ENCODE measurements around the gene KCND1. TPM values are rescaled to one million over a fixed set of nuclear protein-coding genes. Genes with fewer than 3 reads are reported as not detected.

Gene KCND1
- total RNA-seq, 2 donors from 2014 or later, result 3.8 to 5.0 TPM

DNA sequence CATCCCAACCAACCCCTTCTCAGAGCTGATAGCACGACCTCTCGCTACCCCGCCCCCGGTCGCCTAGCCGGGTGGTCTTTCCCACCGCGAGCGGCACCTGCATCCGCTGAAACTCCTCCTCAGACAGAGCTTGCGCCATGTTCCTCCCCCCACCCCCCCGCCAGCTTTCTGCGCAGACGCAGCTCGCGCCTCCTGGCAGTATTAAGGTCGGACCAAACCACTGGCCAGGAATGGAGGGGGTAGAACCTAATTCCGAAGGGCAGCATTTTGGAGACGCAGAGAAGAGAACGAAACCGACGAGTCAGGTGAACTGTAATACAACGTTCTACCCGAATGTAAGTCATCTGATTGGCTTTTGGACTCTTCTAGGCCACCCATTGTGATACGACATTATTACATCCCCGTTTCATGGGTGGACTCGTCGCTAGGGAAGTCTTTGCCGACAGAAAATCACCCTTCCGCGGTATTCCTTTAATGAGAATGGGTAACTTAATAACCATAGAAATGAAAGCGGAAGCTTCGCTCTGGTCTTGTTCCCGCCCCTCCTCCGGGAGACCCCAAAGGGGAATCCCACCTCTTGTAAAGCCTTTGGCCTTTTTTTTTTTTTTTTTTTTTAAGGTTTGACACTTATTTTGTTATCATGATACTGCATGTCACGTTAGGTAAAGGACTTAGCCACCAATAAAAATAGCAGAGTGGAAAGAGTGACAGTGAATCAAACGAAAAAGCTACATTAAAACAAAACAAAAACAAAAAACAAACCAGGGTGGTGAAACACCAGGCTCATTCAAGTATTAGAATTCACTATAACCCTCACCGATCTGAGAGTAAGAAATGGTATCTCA is 30.7 kb upstream of the KCND1 start, which contains the start of gene GRIPAP1:
GRIPAP1 (minus strand) TSS at position 174 of the 845 bp plus-strand sequence; CDS start at position 139, 35 bp downstream.
- TF ChIP-seq, protein P1, sequence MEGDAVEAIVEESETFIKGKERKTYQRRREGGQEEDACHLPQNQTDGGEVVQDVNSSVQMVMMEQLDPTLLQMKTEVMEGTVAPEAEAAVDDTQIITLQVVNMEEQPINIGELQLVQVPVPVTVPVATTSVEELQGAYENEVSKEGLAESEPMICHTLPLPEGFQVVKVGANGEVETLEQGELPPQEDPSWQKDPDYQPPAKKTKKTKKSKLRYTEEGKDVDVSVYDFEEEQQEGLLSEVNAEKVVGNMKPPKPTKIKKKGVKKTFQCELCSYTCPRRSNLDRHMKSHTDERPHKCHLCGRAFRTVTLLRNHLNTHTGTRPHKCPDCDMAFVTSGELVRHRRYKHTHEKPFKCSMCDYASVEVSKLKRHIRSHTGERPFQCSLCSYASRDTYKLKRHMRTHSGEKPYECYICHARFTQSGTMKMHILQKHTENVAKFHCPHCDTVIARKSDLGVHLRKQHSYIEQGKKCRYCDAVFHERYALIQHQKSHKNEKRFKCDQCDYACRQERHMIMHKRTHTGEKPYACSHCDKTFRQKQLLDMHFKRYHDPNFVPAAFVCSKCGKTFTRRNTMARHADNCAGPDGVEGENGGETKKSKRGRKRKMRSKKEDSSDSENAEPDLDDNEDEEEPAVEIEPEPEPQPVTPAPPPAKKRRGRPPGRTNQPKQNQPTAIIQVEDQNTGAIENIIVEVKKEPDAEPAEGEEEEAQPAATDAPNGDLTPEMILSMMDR (IDR thresholded peaks at IDR 0.05), result no peak
- ATAC-seq (ENCODE audit: insufficient number of reproducible peaks, low FRiP score, low read depth) (peak; percentile 89), DNase-seq (ENCODE audit: low spot score) (peak; percentile 5)
- Histone ChIP-seq H3K36me3 (no peaks in the 10 kb centered on the region), H3K27ac (peak within 1 kb of the TSS; percentile 63 to 71), H3K9me3 (no peaks in the 10 kb centered on the region), H3K27me3 (replicated peaks; ENCODE audit: insufficient read depth) (no peaks in the 10 kb centered on the region), H3K4me3 (peak within 1 kb of the TSS; percentile 81), H3K4me1 (ENCODE audit: control insufficient read depth in 1 of 2, low read depth in 2 of 2) (peaks cover 0 to 8% of the 10 kb centered on the region in 2 donors)

DNA sequence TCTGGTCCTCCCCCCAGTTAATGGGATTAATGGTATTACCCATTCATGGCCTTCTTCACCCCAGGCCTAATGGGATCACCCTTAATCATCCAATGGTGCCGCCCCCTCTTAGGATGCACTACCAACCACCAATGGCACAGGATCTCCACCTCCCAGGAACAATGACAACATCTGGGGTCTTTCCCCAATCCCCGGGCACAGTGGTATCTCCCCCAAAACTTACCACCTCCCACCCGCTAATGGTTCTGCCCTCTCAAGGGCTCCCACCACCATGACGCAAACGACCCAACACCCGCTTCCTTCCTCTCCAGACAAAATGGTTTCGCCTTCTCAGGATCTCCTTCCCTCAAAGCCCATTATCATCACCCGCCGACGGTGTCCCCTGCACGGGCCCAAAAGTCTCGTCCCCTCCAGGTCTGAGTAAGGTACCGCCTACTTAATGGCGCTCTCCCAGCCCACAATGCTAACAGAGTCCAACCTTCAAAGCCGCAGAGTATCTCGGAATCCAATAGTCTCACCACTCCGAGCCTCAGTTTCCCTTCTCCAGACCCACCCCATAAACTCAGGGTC is 30.0 kb upstream of the KCND1 start:
- peak overlapping the region; percentile 63 to 71 for H3K27ac ChIP-seq

GRCh38 chrX:49000636-49001035 is 29.0 kb upstream of the KCND1 start:
- H3K9me3 ChIP-seq, result no peaks in the 10 kb centered on the region
- ATAC-seq (ENCODE audit: insufficient number of reproducible peaks, low FRiP score, low read depth) (no peak), DNase-seq (ENCODE audit: low spot score) (no peak)
- H3K36me3 ChIP-seq, result peaks cover 2% of the 10 kb centered on the region
- H3K4me3 ChIP-seq, result no peak overlapping the region
- no peak overlapping the region for H3K27ac ChIP-seq
- H3K4me1 ChIP-seq (ENCODE audit: control insufficient read depth in 1 of 2, low read depth in 2 of 2), result peaks cover 0 to 8% of the 10 kb centered on the region in 2 donors
- TF ChIP-seq, protein P1 (IDR thresholded peaks at IDR 0.05), result no peak
- no peaks in the 10 kb centered on the region for H3K27me3 ChIP-seq (replicated peaks; ENCODE audit: insufficient read depth)

More for the DNA sequence above, 30.0 kb upstream of the KCND1 start:
- peak; percentile 18 for ATAC-seq (ENCODE audit: insufficient number of reproducible peaks, low FRiP score, low read depth)
- Histone ChIP-seq H3K4me1 (ENCODE audit: control insufficient read depth in 1 of 2, low read depth in 2 of 2) (peaks cover 0 to 8% of the 10 kb centered on the region in 2 donors), H3K4me3 (peak overlapping the region; percentile 81), H3K36me3 (peaks cover 2% of the 10 kb centered on the region), H3K9me3 (no peaks in the 10 kb centered on the region), H3K27me3 (replicated peaks; ENCODE audit: insufficient read depth) (no peaks in the 10 kb centered on the region)
- TF ChIP-seq, protein P1 (IDR thresholded peaks at IDR 0.05), result no peak
- DNase-seq (ENCODE audit: low spot score), result no peak

- Histone ChIP-seq H3K4me3 (no peak overlapping the region), H3K9me3 (no peaks in the 10 kb centered on the region), H3K4me1 (ENCODE audit: control insufficient read depth in 1 of 2, low read depth in 2 of 2) (peaks cover 0 to 8% of the 10 kb centered on the region in 2 donors), H3K27ac (no peak overlapping the region), H3K27me3 (replicated peaks; ENCODE audit: insufficient read depth) (no peaks in the 10 kb centered on the region), H3K36me3 (peaks cover 2% of the 10 kb centered on the region)
- DNase-seq (ENCODE audit: low spot score) (no peak), ATAC-seq (ENCODE audit: insufficient number of reproducible peaks, low FRiP score, low read depth) (no peak)
- TF ChIP-seq, protein P1 (IDR thresholded peaks at IDR 0.05), result no peak
Measured at GRCh38 chrX:48999030-48999429, 27.4 kb upstream of the KCND1 start.

DNA sequence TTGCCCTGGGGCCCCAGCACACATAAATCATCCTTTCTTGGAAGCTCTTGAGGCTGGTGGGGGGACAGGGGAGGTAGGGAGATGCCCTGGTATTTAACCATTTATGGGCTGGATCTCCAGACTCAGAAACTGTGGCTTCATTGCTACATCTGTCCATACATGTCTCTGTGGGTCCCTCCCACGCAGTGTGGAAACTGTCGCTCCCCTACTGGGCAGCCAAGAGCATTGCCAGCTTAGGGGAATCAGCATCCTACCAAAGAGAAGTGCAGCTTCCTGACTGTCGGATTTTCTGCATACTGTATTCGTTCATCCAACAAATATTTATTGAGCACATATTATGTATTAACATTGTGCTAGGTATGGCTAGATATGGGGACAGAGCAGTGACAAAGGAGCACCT is 26.7 kb upstream of the KCND1 start:
- ATAC-seq (ENCODE audit: insufficient number of reproducible peaks, low FRiP score, low read depth) (no peak), DNase-seq (ENCODE audit: low spot score) (no peak)
- peaks cover 2% of the 10 kb centered on the region for H3K36me3 ChIP-seq
- H3K27me3 ChIP-seq (replicated peaks; ENCODE audit: insufficient read depth), result no peaks in the 10 kb centered on the region
- H3K9me3 ChIP-seq, result no peaks in the 10 kb centered on the region
- TF ChIP-seq, protein P1 (IDR thresholded peaks at IDR 0.05), result no peak
- no peak overlapping the region for H3K4me3 ChIP-seq
- H3K4me1 ChIP-seq (ENCODE audit: control insufficient read depth in 1 of 2, low read depth in 2 of 2), result peaks cover 0 to 8% of the 10 kb centered on the region in 2 donors
- H3K27ac ChIP-seq, result no peak overlapping the region
